ENCODE measurements around the gene FOXA3. TPM values are rescaled to one million over a fixed set of nuclear protein-coding genes. Genes with fewer than 3 reads are reported as not detected.

Gene FOXA3
- total RNA-seq, 1 donor = not detected

- DNase-seq (ENCODE audit: low read depth) = no peak
- no peak overlapping the region for H3K4me3 ChIP-seq (ENCODE audit: low read depth, low read length)
- no peak for TF ChIP-seq CTCF (IDR thresholded peaks at IDR 0.05; ENCODE audit: insufficient read depth, low read depth, low read length)
Observed at GRCh38 chr19:45883881-45884681, 20.0 kb downstream of the FOXA3 start.

GRCh38 chr19:45884682-45885555 lies 20.8 kb downstream of the FOXA3 start:
- no peak for TF ChIP-seq CTCF (IDR thresholded peaks at IDR 0.05; ENCODE audit: insufficient read depth, low read depth, low read length)
- DNase-seq (ENCODE audit: low read depth) = no peak
- peak overlapping the region; percentile 68 for H3K4me3 ChIP-seq (ENCODE audit: low read depth, low read length)

GRCh38 chr19:45885556-45886426 lies 21.7 kb downstream of the FOXA3 start, which contains the start of gene IRF2BP1:
Gene IRF2BP1, minus strand, starts transcription at chr19:45886141. Its CDS starts 367 bp downstream, at chr19:45885774.
- peak; percentile 96 for DNase-seq (ENCODE audit: low read depth)
- peak within 1 kb of the TSS; percentile 68 for H3K4me3 ChIP-seq (ENCODE audit: low read depth, low read length)
- no peak for TF ChIP-seq CTCF (IDR thresholded peaks at IDR 0.05; ENCODE audit: insufficient read depth, low read depth, low read length)

- TF ChIP-seq CTCF (IDR thresholded peaks at IDR 0.05; ENCODE audit: insufficient read depth, low read depth, low read length) = no peak
- peak; percentile 94 for DNase-seq (ENCODE audit: low read depth)
- H3K4me3 ChIP-seq (ENCODE audit: low read depth, low read length) = peak overlapping the region; percentile 68
Observed at GRCh38 chr19:45886427-45887199, 22.5 kb downstream of the FOXA3 start.

GRCh38 chr19:45887200-45887710 lies 23.1 kb downstream of the FOXA3 start:
- H3K4me3 ChIP-seq (ENCODE audit: low read depth, low read length) = peak overlapping the region; percentile 68
- peak; percentile 18 for DNase-seq (ENCODE audit: low read depth)
- no peak for TF ChIP-seq CTCF (IDR thresholded peaks at IDR 0.05; ENCODE audit: insufficient read depth, low read depth, low read length)
